Measurements from ENCODE around the gene CRACR2A. TPM values are rescaled to one million over a fixed set of nuclear protein-coding genes. Genes with fewer than 3 reads are reported as not detected.

CRACR2A gene
- total and polyA plus RNA-seq, 10 of the 15 experiments (the other 5 are each of a cell fraction or from before 2014, with no cell fraction given), result 2.1 to 18.0 (median 13.2) TPM

DNA sequence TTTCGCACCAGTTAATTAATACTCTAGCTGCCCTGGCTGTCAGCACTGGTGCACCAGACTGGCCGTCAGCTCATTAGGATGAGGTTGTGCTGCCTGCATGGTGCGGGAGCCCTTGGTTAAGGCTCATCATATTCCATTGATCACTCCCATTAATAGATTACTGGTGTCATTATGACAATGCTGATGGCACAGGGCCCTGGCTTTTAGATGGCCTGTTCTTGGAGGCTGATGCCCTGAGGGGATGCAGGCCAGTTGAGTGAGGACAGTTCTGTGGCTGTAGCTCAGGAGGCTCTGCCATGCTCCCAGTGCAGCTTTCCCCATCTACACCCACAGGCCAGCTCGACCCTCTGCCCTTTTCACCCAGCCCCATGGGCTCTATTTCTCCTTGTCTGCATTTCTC is 135.3 kb downstream of the CRACR2A start (continued):
- TF ChIP-seq, protein P1, sequence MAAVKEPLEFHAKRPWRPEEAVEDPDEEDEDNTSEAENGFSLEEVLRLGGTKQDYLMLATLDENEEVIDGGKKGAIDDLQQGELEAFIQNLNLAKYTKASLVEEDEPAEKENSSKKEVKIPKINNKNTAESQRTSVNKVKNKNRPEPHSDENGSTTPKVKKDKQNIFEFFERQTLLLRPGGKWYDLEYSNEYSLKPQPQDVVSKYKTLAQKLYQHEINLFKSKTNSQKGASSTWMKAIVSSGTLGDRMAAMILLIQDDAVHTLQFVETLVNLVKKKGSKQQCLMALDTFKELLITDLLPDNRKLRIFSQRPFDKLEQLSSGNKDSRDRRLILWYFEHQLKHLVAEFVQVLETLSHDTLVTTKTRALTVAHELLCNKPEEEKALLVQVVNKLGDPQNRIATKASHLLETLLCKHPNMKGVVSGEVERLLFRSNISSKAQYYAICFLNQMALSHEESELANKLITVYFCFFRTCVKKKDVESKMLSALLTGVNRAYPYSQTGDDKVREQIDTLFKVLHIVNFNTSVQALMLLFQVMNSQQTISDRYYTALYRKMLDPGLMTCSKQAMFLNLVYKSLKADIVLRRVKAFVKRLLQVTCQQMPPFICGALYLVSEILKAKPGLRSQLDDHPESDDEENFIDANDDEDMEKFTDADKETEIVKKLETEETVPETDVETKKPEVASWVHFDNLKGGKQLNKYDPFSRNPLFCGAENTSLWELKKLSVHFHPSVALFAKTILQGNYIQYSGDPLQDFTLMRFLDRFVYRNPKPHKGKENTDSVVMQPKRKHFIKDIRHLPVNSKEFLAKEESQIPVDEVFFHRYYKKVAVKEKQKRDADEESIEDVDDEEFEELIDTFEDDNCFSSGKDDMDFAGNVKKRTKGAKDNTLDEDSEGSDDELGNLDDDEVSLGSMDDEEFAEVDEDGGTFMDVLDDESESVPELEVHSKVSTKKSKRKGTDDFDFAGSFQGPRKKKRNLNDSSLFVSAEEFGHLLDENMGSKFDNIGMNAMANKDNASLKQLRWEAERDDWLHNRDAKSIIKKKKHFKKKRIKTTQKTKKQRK (IDR thresholded peaks at IDR 0.05; ENCODE audit: low read depth, low read length), result no peak
- TF ChIP-seq SP1 (IDR thresholded peaks at IDR 0.05; ENCODE audit: low read depth, low read length) (no peak), HDAC6 (IDR thresholded peaks at IDR 0.05; ENCODE audit: unreplicated experiment) (no peak)

GRCh38 chr12:3615862-3616261 is 137.0 kb downstream of the CRACR2A start:
- Histone ChIP-seq H3K36me3 (ENCODE audit: control insufficient read depth in 2 of 2, insufficient read depth in 2 of 2, low read length in 1 of 2) (peaks cover 0 to 9% of the 10 kb centered on the region in 2 experiments; a peak in 2 of 4 replicates), H3K9ac (ENCODE audit: control insufficient read depth, insufficient read depth, low read length) (no peak overlapping the region), H3K4me3 (no peak overlapping the region), H2AFZ (ENCODE audit: control insufficient read depth, low read depth, low read length) (no peak overlapping the region), H4K20me1 (ENCODE audit: control insufficient read depth, insufficient read depth) (no peaks in the 10 kb centered on the region), H3K27me3 (replicated peaks in 1 of 2; ENCODE audit: control insufficient read depth in 2 of 2, insufficient read depth in 2 of 2, low read length in 1 of 2) (no peaks in the 10 kb centered on the region), H3K79me2 (ENCODE audit: control insufficient read depth, insufficient read depth, low read length) (no peaks in the 10 kb centered on the region), H3K4me2 (ENCODE audit: control insufficient read depth, insufficient read depth) (no peak overlapping the region), H3K4me1 (ENCODE audit: control insufficient read depth, insufficient read depth, low read length) (no peaks in the 10 kb centered on the region), H3K27ac (ENCODE audit: control insufficient read depth, insufficient read depth) (no peak overlapping the region), H3K9me3 (replicated peaks; ENCODE audit: control insufficient read depth, insufficient read depth, low read length) (no peaks in the 10 kb centered on the region)
- no TSS peak for BruUV-seq (replicated peaks)
- FAIRE-seq (no peak), DNase-seq (ENCODE audit: low read depth, low spot score) (no peak), ATAC-seq (no peak)
- ChIA-PET RAD21 (ENCODE audit: unreplicated experiment) (no interaction called here), CTCF (no interaction called here), POLR2A (no interaction called here), SMC1A (ENCODE audit: uncharacterized antibody, unreplicated experiment) (no interaction called here)
- in situ Hi-C loops (cut with MboI), result no loop called here
- WGBS (ENCODE audit: insufficient coverage, insufficient replicate concordance, low lambda C conversion rate, missing lambda C conversion rate), result 94% methylated on average over 5 of the region's 5 CpGs
- intact Hi-C loops (cut with micrococcal nuclease; ENCODE audit: unreplicated experiment), result no loop called here
- TF ChIP-seq SMARCA5 (IDR thresholded peaks at IDR 0.05), result no peak
- no peak for TF ChIP-seq BRCA1 (IDR thresholded peaks at IDR 0.05; ENCODE audit: low read depth, low read length)
- TF ChIP-seq KDM1A (IDR thresholded peaks at IDR 0.05; ENCODE audit: borderline replicate concordance), result no peak
- TF ChIP-seq MXI1 (IDR thresholded peaks at IDR 0.05; ENCODE audit: low read depth, low read length), result no peak
- TF ChIP-seq, protein P2, sequence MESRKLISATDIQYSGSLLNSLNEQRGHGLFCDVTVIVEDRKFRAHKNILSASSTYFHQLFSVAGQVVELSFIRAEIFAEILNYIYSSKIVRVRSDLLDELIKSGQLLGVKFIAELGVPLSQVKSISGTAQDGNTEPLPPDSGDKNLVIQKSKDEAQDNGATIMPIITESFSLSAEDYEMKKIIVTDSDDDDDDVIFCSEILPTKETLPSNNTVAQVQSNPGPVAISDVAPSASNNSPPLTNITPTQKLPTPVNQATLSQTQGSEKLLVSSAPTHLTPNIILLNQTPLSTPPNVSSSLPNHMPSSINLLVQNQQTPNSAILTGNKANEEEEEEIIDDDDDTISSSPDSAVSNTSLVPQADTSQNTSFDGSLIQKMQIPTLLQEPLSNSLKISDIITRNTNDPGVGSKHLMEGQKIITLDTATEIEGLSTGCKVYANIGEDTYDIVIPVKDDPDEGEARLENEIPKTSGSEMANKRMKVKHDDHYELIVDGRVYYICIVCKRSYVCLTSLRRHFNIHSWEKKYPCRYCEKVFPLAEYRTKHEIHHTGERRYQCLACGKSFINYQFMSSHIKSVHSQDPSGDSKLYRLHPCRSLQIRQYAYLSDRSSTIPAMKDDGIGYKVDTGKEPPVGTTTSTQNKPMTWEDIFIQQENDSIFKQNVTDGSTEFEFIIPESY (IDR thresholded peaks at IDR 0.05), result no peak
- TF ChIP-seq WRNIP1 (IDR thresholded peaks at IDR 0.05; ENCODE audit: borderline replicate concordance, low read depth, low read length), result no peak
- no peak for TF ChIP-seq ETV6 (conservative IDR thresholded peaks at IDR 0.05 in 1 of 2, IDR thresholded peaks at IDR 0.05 in 1 of 2; ENCODE audit: borderline replicate concordance in 1 of 2, low read depth in 1 of 2)
- TF ChIP-seq RELA (IDR thresholded peaks at IDR 0.05; ENCODE audit: borderline replicate concordance, partially characterized antibody), result no peak
- TF ChIP-seq NR2F1 (conservative IDR thresholded peaks at IDR 0.05), result no peak
- no peak for TF ChIP-seq GATAD2B (conservative IDR thresholded peaks at IDR 0.05; ENCODE audit: low read depth)
- no peak for TF ChIP-seq NKRF (conservative IDR thresholded peaks at IDR 0.05)

Data from GM12878 (cell line).